Caco-2 (cell line): Measurements from ENCODE around the gene PARVB. TPM values are rescaled to one million over a fixed set of nuclear protein-coding genes. Genes with fewer than 3 reads are reported as not detected.
A peak's percentile ranks its signal among the peaks of the same experiment; 100 is the strongest.

ENCODE experiments used
- Bru-seq: library from RNA; stranded (reverse); fragments of 400-500 nt; gene quantifications from one replicate; lab custom pipeline; 2021; lab: Mats Ljungman, UMichigan
- BruChase-seq, 2 experiments: library from RNA; stranded (reverse); fragments of 400-500 nt; gene quantifications; one replicate each; lab custom pipeline; 2021; lab: Mats Ljungman, UMichigan
- BruUV-seq: library from RNA; stranded (reverse); fragments of 400-500 nt; replicated peaks from 2 replicates; lab custom pipeline; 2021; lab: Mats Ljungman, UMichigan
- CTCF ChIA-PET: fragments of 300-600 bp; sonication (Branson Sonifier 250); formaldehyde crosslinking; loops from one replicate; lab custom pipeline; 2022; ENCODE audit warnings: antibody characterized with exemption; lab: Charles Lee
- POLR2A ChIA-PET: fragments of 300-600 bp; sonication (Branson Sonifier 250); formaldehyde crosslinking; loops from one replicate; lab custom pipeline; 2022; ENCODE audit warnings: antibody characterized with exemption; lab: Charles Lee
- DNase-seq, 2 experiments: peaks; one replicate each; pipeline versions ENCODE4 v3.0.0 to v3.0.0-alpha.2; 2020 to 2022
- H3K27me3 ChIP-seq: replicated peaks from 2 replicates; pipeline ENCODE4 v1.6.0; 2011; ENCODE audit warnings: low read length; ENCODE audit not compliant: control insufficient read depth, insufficient read depth
- H3K36me3 ChIP-seq: 2 replicates; pipeline ENCODE4 v1.5.1; 2011; ENCODE audit warnings: low read length; ENCODE audit not compliant: control insufficient read depth, insufficient read depth
- H3K4me1 ChIP-seq: fragments of 250-450 bp; sonication (Bioruptor Pico); 2 replicates; pipeline ENCODE4 v1.5.1; 2020; ENCODE audit warnings: mild to moderate bottlenecking
- H3K4me3 ChIP-seq: 2 replicates; pipeline ENCODE4 v1.5.1; 2011; ENCODE audit warnings: low read depth, mild to moderate bottlenecking, control low read depth, low read length
- H3K9me3 ChIP-seq: fragments of 250-450 bp; sonication (Bioruptor Pico); 2 replicates; pipeline ENCODE4 v1.5.1; 2020; ENCODE audit warnings: mild to moderate bottlenecking, moderate library complexity
- H3K27ac Mint-ChIP-seq: one replicate; pipeline ENCODE4 v1.8.0; 2022; ENCODE audit warnings: mixed read lengths; ENCODE audit not compliant: unreplicated experiment
- H3K27me3 Mint-ChIP-seq: one replicate; pipeline ENCODE4 v1.8.0; 2022; ENCODE audit warnings: mixed read lengths; ENCODE audit not compliant: insufficient read depth, unreplicated experiment
- H3K36me3 Mint-ChIP-seq: one replicate; pipeline ENCODE4 v1.8.0; 2022; ENCODE audit warnings: mild to moderate bottlenecking, mixed read lengths; ENCODE audit not compliant: insufficient read depth, unreplicated experiment
- H3K4me1 Mint-ChIP-seq: one replicate; pipeline ENCODE4 v1.8.0; 2022; ENCODE audit warnings: low read depth, mixed read lengths; ENCODE audit not compliant: unreplicated experiment
- H3K4me3 Mint-ChIP-seq: one replicate; pipeline ENCODE4 v1.8.0; 2022; ENCODE audit warnings: mild to moderate bottlenecking, moderate library complexity, mixed read lengths; ENCODE audit not compliant: unreplicated experiment
- H3K9me3 Mint-ChIP-seq: one replicate; pipeline ENCODE4 v1.8.0; 2022; ENCODE audit warnings: mixed read lengths; ENCODE audit not compliant: unreplicated experiment
- CTCF ChIP-seq, 2 experiments: fragments of 200-600 bp in 1 of 2; IDR thresholded peaks; 1 replicate in 1 of 2; 2 replicates in 1 of 2; pipeline versions ENCODE4 v1.5.1 to v1.8.0; 2011 to 2022; ENCODE audit warnings: antibody characterized with exemption in 1 of 2, control low read depth in 1 of 2, inconsistent platforms in 1 of 2, low read depth in 1 of 2, low read length in 1 of 2, mild to moderate bottlenecking in 1 of 2, moderate library complexity in 1 of 2; ENCODE audit not compliant: insufficient read depth in 1 of 2, severe bottlenecking in 1 of 2, unreplicated experiment in 1 of 2
- intact Hi-C: fragments of 100-400 bp; cut with micrococcal nuclease; formaldehyde crosslinking; loops from one replicate; pipeline ENCODE4 v1.10.0; 2022; ENCODE audit not compliant: unreplicated experiment
- long read RNA-seq: library from polyadenylated mRNA; stranded (forward); transcript quantifications from one replicate; pipeline ENCODE4 v2.0.0, GENCODE V29; 2022
- total RNA-seq: library from RNA; stranded (reverse); gene quantifications from 2 replicates; pipeline ENCODE4 v1.2.3, GENCODE V29; 2022

The PARVB gene
- total RNA-seq (26.8 and 28.8 TPM in 2 replicates), Bru-seq, nascent RNA (percentile 48 among the genes with signal in this experiment), BruChase-seq, experiment 1, labeled RNA remaining after a 2-hour chase (percentile 47 among the genes with signal in this experiment), BruChase-seq, experiment 2, labeled RNA remaining after a 6-hour chase (percentile 51 among the genes with signal in this experiment)
- long read RNA-seq, full-length matches to known transcripts, result 7 of 10 reads
- long read RNA-seq, partial matches to known transcripts, result 1 of 10 reads
- long read RNA-seq, other reads (novel, unspliced or antisense), result 2 of 10 reads

- POLR2A ChIA-PET, result no interaction called here
- Mint-ChIP-seq H3K4me1 (peaks cover 6% of the 10 kb centered on the region), H3K9me3 (no peaks in the 10 kb centered on the region)
Observed at GRCh38 chr22:44024288-44024921, at the start of gene PARVB. Gene PARVB, plus strand, starts transcription at chr22:44024302. Its CDS starts 38 bp downstream, at chr22:44024340.

GRCh38 chr22:43975041-43975440 is 49.1 kb upstream of the PARVB start:
- Mint-ChIP-seq H3K4me3 (no peak overlapping the region), H3K4me1 (no peaks in the 10 kb centered on the region), H3K36me3 (peaks cover 56% of the 10 kb centered on the region), H3K27ac (no peak overlapping the region), H3K9me3 (no peaks in the 10 kb centered on the region), H3K27me3 (no peaks in the 10 kb centered on the region)
- no peak for TF ChIP-seq CTCF (IDR thresholded peaks at IDR 0.05; ENCODE audit: insufficient read depth in 1 of 2, low read depth in 1 of 2, low read length in 1 of 2, severe bottlenecking in 1 of 2, unreplicated experiment in 1 of 2)
- no TSS peak for BruUV-seq
- no peaks in the 10 kb centered on the region for H3K9me3 ChIP-seq
- no peak for DNase-seq
- H3K4me1 ChIP-seq, result no peaks in the 10 kb centered on the region
- no peak overlapping the region for H3K4me3 ChIP-seq
- intact Hi-C loops, result no loop called here
- H3K27me3 ChIP-seq, result no peaks in the 10 kb centered on the region
- peaks cover 1% of the 10 kb centered on the region; the same call in 1 of the 2 replicates for H3K36me3 ChIP-seq
- ChIA-PET POLR2A (no interaction called here), CTCF (no interaction called here)

More at GRCh38 chr22:44024288-44024921, at the start of gene PARVB:
- CTCF ChIA-PET, result interaction anchor here (1.0 kb wide), 1 partner anchor 61 kb away, joined by 4 read pairs; no protein-coding TSS in a partner anchor
- Histone ChIP-seq H3K4me3 (peak within 1 kb of the TSS; percentile 83), H3K4me1 (peaks cover 9% of the 10 kb centered on the region; the same call in 1 of the 2 replicates), H3K27me3 (no peaks in the 10 kb centered on the region), H3K9me3 (no peaks in the 10 kb centered on the region), H3K36me3 (no peaks in the 10 kb centered on the region)
- peak within 1 kb of the TSS; percentile 92 for H3K27ac Mint-ChIP-seq
- BruUV-seq, result no TSS peak
- peak within 1 kb of the TSS; percentile 95 for H3K4me3 Mint-ChIP-seq
- intact Hi-C loops, result no loop called here
- TF ChIP-seq CTCF (IDR thresholded peaks at IDR 0.05; ENCODE audit: insufficient read depth in 1 of 2, low read depth in 1 of 2, low read length in 1 of 2, severe bottlenecking in 1 of 2, unreplicated experiment in 1 of 2), result no peak
- no peaks in the 10 kb centered on the region for H3K36me3 Mint-ChIP-seq
- no peaks in the 10 kb centered on the region for H3K27me3 Mint-ChIP-seq
- DNase-seq, result peak; percentile 39 to 45

- intact Hi-C loops, result no loop called here
- no peaks in the 10 kb centered on the region for H3K27me3 Mint-ChIP-seq
- H3K36me3 Mint-ChIP-seq, result peaks cover 56% of the 10 kb centered on the region
- no peaks in the 10 kb centered on the region for H3K9me3 Mint-ChIP-seq
- H3K4me1 Mint-ChIP-seq, result no peaks in the 10 kb centered on the region
- POLR2A ChIA-PET, result no interaction called here
- H3K4me3 Mint-ChIP-seq, result no peak overlapping the region
- H3K4me1 ChIP-seq, result no peaks in the 10 kb centered on the region
- no peak for DNase-seq
- no peak overlapping the region for H3K4me3 ChIP-seq
- CTCF ChIA-PET, result interaction anchor here (1.4 kb wide), 1 partner anchor 109 kb away, joined by 4 read pairs; no protein-coding TSS in a partner anchor
- BruUV-seq, result no TSS peak
- H3K27me3 ChIP-seq, result no peaks in the 10 kb centered on the region
- H3K9me3 ChIP-seq, result no peaks in the 10 kb centered on the region
- H3K27ac Mint-ChIP-seq, result no peak overlapping the region
- peaks cover 4% of the 10 kb centered on the region for H3K36me3 ChIP-seq
- no peak for TF ChIP-seq CTCF (IDR thresholded peaks at IDR 0.05; ENCODE audit: insufficient read depth in 1 of 2, low read depth in 1 of 2, low read length in 1 of 2, severe bottlenecking in 1 of 2, unreplicated experiment in 1 of 2)
Observed at GRCh38 chr22:43976861-43977795, 47.0 kb upstream of the PARVB start.
